CD4-positive, alpha-beta T cell treated with Interleukin-17A for 1 hour (primary cell): ENCODE results near the gene NFE2L2.
"Not testable (repeated sequence)": the region's sequence is repeated elsewhere in the genome, so short reads cannot be mapped to it uniquely, and the experiment has no call there.

Source experiments
- DNase-seq: peaks from one replicate; pipeline ENCODE4 v3.0.0-alpha.2; 2020

Gene NFE2L2

DNA sequence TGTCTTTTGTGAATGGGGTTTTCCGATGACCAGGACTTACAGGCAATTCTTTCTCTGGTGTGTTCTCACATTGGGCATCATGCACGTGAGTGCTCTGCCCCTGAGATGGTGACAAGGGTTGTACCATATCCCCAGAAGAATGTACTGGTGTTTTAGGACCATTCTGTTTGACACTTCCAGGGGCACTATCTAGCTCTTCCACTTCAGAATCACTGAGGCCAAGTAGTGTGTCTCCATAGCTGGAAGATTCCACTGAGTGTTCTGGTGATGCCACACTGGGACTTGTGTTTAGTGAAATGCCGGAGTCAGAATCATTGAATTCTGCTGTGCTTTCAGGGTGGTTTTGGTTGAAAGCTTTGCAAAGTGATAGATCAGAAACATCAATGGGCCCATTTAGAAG is 33.3 kb downstream of the NFE2L2 start:
- DNase-seq = no peak

DNA sequence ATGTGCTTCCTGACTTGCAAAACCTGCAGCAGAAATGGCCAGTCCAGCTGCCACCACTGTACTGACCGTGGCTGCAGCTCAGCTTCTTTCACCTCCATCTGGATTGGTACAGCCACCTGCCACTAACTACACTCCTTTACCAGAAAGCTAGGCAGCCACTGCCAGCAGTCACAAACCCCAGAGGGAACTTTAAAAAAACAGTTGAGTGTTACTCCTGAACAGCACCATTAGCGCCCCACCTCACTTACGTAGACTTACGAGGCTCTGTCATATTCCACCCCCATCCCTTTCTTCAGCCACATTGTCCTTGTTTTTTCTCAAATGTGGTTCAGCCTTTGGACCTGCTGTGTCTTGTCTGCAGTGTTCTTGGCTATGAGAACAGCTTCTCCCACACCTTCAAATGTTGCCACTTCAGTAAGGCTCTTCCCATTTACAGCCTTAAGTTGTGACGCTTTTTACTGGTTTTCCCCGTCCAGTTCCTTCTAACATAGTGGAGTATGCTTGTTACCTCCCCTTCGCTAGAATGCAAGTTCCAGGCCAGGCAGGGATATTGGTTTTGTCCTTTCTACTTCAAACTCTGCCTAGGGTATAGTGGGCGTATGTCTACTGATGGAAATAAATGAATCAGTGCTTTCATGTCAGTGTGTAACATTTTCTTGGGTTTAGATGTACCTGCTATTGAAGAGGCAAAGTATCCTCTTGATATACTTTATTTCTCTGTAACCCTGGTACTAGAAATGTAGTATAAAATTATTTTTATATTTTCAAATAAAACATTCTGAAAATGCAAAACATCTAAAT is 34.9 kb downstream of the NFE2L2 start:
- no peak for DNase-seq

DNA sequence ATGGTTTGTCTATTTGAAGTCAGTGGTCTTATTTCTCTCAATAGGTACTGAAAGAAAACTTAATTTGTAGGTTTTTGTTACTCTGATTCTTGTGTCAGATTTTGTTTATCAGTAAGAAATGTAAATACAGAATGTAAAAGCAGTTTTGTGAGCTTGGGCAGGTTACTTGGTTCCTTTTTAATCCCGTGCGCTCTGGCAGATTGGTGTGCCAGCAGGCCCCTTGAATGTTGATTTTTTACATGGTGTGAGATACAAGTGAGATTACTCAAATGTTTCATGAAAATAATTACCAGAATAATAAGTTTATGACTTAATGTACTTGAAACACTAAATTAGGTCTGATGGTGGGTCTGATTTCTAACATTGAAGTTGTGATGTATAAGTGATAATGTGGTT is 38.6 kb downstream of the NFE2L2 start:
- no peak for DNase-seq

DNA sequence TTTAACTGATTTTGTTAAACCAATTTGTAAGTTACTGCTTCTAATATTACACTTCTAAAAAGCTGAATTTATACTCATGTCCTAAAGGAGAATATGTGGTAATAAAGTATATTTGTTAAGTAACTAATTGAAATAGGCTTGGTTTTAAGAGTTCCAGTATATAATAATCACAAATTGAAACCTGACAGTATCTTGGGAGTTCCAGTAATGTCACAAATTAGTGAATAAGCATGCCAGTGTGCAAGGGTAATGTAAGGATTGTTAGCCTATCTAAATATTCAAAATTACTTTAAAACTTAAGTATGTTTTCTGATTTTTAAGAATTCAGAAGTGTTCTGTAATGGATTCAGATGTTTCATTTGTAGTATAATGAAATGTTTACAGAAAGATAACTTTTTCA is 41.1 kb downstream of the NFE2L2 start:
- DNase-seq = not testable (repeated sequence)

DNA sequence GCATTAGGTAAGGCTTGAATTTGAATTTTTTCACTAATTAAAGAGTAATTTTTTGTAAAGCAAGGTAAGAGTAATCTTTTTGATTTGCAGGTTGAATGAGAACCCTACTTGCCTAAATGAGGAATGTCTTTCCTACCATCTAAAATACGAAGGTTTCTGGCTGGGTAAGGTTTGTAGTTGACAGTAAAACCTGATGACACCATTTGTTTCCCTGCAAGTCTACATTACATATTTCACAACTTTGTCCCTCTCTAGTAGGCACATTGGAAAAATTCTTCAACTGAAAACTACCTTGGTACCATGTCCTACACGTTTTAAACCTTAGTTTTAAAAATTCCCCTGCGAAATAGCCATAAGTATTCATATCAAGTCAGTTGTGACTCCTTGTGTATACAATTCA is 42.6 kb downstream of the NFE2L2 start:
- no peak for DNase-seq

DNA sequence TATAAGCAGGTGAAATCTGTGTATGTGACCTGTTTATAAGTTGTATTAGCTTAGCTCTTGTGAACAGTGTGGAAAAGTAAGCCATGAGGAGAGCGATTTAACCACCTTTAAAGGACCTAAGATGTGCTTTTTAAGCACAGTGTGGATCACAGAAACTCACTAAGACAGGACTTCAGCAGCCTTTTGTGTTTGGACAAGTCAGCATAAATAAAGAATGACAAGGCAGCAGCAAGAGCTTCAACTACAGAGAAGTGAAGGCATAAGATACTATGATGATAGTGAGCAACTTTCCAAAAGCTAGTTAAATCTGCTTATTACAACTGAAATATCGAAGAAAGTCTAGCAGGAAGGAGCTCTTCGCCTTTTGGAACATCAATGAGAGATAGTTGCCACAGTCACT is 43.0 kb downstream of the NFE2L2 start:
- no peak for DNase-seq

DNA sequence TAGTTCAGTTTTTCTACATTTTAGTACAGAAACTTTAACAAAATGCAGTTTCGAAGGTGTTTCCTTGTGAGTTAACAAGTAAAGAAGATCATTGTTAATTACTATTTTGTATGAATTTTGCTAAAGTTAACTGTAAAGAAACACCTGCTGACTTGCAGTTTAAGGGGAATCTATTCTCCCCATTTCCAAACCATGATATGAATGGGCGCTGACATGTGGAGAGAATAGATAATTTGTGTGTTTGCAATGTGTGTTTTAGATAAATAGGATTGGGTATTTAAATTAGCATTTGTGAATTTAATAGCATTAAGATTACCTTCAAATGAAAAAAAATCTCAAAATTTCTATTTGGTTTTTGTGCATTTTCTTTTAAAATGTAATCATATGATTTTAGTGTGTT is 44.7 kb downstream of the NFE2L2 start:
- DNase-seq = not testable (repeated sequence)

DNA sequence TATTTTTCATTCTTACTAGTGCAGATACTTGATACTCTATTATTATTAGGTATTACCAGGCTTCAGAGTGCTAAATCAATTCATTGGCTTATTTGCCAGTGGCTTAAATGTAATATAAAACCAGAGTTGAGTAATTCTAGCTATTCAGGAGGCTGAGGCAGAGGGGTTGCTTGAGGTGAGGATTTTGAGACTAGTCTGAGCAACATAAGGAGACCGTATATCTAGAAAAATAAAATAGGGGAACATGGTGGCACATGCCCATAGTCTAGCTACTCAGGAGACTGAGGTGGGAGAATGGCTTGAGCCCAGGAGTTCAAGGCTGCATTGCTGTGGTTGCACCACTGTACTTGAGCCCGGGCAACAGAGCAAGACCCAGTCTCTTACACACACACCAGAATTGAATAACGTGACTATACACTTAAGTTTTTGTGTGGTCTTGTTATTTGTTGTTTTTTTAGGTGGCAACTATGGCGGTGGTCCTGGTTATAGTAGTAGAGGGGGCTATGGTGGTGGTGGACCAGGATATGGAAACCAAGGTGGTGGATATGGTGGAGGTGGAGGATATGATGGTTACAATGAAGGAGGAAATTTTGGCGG is 47.2 kb downstream of the NFE2L2 start:
- no peak for DNase-seq

DNA sequence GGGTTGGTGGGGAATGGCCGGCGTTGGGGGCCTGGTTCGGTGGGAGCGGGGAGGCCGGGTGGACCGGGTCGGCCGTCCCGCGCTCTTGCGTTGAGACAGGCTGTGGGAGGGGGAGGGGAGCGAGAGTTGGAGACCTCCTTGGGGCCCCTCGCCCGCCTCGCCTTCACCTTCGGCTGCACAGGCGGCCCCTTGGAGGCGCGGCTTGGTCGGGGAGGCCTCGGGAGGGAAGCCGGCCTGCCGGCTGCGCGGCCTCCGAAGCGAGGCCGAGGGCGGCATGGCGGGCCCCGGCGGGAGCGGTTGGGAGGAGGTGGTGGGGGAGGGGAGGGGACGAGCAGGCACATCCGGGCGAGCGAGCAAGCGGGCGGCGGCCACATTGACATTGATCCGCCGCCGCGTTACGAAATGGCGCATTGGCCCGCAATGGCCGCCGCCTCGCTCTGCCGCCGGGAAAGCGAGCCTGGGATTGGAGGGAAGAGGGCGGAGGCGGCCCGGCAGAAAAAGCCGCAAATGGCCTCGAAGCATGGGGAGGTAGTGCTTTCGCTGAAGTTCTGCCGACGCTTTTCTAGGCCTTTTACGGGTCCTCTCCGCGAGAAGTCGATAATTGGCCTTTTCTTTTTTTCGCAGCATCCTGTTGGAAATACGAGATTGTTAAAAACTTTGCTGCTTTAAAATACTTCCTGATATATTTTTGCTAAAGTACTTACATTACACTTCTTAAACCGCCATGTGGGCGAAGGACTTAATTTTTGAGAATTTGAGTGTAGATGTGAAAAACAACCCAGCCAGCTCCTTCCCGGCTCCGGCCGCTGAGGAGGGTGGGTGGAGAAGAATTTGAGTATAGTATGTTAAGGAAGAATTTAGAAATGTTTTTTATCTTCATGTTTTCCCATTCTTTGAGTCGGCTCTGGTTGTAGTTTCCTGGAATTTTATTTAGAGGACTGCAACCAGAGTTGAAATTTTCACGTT is 51.4 kb downstream of the NFE2L2 start:
- peak; percentile 93 for DNase-seq

DNA sequence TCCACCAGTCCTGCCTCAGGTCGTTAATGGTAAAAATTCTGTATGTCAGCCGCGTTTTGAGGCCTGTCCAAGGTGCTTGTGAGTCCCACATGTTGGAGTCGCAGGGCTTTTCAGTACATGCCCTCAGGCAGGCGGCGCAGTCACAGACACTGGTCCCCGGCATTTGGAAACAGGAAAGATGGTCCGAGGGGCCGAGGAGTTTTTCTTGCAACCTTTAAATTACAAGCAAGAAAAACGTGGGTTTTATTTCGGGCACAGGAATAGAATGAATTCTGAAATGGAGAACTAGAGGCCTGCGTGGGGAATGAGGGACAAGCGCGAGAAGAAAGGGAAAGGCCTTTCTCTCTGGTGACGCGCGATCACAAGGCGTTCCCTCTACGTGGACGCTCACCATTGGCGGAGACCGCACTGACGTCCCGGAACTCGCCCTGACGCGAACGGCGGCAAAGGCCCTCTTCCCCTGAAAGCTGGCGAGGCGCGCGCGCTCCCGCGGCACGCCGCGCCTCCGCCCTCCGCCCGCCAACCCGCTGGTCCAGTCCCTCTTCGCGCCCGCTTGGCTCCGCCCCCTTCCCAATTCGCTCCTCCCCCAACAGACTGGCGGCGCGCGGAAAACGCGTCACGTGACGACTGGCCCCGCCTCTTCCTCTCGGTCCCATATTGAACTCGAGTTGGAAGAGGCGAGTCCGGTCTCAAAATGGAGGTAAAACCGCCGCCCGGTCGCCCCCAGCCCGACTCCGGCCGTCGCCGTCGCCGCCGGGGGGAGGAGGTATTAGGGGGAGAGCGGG is 52.2 kb downstream of the NFE2L2 start, which contains the start of gene HNRNPA3:
TSS of gene HNRNPA3 (plus strand) at position 689 of the 785 bp plus-strand sequence. CDS start at position 695, 6 bp downstream.
- peak; percentile 100 for DNase-seq

DNA sequence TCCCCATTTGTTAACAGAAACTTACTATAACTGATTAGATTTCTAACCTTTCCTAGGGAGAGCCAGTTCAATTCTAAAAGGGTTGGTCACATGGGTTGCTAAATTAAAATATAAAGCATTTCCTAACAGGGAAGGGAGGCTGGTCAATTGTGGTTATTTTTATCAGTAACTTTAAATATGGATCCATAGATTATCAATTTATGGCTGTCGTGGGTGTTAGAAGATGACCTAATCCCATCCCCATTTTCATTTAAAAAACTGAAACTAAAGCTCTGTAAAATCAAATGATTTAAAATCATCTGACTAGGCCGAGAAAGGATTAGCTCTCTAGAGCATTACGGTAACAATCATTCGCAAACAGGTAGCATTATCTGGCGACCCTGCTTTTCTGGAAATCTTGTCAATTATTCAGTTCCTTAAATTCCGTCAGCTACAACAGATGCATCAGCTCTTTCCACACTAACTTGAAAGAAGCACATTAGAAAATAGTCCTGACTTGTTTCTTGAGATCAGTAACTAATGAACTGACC is 52.9 kb downstream of the NFE2L2 start:
- no peak for DNase-seq

DNA sequence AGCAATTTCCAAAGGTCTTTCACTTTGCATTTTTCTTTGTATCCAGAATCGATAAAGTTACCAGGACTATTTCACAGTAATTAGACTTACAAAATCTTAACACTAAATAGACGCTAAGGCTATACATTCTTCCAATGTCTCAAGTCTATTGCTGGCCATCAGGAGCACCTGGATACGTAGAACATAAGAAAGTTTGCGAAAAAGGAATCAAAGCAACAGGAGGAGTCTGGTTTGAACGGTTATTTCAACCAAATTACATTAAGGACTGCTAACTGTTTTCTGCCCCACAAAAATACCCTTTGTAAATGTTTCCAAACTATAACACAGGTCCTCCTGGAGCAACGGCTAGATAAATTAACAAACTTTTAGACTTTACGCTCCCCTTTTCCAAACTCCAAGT is 53.4 kb downstream of the NFE2L2 start:
- no peak for DNase-seq

DNA sequence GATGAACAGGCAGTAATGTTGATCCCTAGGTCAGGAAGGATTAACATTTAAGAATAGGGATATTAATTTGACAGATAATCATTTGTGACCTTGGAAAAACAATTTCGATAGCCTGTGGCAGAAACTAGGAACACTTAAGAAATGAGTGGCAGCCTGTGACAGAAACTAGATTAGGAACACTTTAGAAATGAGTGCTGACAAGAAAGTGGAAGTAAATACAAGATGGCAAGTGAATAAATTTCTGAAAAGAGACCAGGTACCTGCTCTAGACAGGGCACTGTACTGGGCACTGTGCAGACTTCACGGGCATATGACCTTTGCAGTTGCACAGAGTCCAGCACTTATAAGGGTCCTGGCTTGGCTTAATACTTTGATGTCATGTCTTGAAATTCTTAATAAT is 57.4 kb downstream of the NFE2L2 start:
- no peak for DNase-seq

DNA sequence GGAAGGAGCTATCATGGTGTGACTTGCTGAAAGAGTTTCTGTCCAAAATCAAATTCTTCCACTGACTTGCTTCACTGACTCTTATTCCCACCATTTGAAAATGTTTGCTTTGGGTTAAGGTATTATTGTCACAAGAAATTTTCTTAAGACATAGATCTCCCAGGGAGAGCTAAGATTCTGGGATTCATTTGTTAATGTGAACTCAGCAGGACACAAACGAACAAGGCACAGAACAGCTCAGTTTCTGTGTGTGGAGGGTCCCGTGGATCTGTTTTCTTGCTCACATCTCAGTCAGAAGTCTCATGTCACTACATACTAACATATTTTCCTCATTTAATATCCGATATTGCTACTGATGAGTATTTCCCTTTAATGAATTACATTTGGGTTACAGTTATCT is 60.1 kb downstream of the NFE2L2 start:
- no peak for DNase-seq

DNA sequence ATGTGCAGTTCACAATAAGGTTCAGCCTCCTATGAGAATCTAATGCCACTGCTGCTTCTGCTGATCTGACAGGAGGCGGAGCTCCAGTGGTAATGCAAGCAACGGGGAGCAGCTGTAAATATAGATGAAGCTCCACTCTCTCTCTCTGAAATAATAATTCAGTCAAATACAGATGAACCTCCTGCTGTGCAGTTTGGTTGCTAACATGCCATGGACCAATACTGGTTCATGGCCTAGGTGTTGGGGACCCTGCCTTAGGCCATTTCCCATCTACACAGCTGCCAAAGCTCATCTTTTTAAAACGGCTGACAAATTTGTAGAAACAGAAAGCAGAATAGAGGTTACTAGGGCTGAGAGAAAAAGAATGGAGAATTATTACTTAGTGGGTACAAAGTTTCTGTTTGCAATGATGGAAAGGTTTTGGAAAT is 62.6 kb downstream of the NFE2L2 start:
- DNase-seq = no peak

DNA sequence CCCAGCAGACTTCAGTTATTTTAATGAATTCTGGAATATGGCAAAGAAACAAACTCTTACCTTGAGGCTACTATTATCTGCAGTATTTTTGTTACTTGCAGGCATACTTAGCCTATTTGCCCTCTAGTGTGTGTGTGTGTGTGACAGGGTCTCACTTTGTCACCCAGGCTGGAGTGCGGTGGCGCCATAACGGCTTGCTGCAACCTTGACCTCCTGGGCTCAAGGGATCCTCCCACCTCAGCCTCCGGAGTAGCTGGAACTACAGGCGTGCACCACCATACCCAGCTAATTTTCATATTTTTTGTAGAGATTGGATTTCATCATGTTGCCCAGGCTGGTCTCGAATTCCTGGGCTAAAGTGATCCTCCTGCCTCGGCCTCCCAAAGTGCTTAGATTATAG is 64.1 kb downstream of the NFE2L2 start:
- DNase-seq = not testable (repeated sequence)

DNA sequence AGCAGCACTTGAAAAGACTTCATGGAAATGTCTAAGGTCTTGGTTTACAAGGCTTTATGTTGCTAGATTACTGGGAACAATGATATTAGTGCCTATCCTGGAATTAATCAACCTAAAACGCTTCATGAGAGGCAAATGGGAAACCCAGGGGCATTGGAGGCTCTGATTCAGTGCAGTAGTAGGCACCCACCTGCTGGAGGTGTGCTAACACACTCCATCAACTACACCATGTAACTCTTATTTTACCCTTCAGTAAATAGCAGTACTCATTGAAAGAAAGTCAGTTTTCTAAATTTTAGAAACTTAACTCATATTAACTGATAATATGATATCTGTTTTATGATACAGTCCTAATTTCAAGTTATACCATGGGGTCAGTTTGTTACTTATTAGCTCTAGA is 69.3 kb downstream of the NFE2L2 start:
- no peak for DNase-seq

DNA sequence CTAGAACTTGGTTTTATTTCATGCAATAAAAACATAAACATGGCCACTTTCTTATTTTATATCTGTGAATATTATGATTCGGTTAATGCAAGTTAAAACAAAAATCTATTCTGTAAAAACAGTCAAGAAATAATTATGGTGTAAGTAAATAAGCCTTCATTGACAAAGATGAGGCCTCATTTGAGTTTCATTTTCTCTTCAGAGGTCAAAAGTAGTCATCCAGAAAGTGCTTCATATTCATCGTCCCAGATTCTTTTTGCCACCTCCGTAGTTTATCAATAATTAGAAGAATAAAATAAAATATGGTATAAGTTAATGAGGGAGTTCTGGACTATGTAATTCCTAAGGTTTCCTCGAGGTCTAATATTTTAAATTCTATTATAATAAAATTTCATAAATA is 71.3 kb downstream of the NFE2L2 start:
- DNase-seq = no peak

DNA sequence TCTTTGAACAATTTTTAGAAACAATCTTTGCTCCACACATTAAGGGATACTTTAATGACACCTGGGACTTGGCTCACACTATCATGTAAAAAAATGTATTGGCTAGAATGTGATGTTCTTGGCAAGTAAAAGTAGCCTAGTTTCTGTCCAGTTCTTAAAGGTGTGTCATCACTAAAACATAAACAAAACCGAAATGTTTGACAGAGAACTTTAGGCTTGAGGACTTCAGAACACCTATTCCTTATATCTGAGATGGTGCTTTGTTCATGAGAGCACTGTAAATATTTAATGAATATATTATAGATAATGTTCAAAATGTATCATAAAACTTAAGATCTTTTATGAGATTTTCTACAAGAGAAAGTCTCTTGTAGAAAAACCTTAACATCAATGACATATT is 71.7 kb downstream of the NFE2L2 start:
- no peak for DNase-seq

DNA sequence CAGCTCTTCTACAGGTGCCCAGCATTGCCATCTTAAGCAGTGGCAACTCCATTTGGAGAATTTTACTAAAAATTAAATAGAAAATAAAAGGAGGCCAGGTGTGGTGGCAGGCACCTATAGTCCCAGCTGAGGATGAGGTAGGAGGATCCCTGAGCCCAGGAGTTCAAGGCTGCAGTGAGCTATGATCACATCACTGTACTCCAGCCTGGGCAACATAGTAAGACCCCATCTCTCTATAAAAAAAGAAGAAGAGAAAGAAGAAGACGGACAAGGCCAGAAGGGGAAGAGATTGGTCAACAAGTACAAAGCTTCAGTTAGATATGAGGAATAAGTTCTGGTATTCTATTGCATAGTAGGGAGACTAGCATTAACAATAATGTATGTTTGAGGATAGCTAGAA is 73.6 kb downstream of the NFE2L2 start:
- DNase-seq = no peak

DNA sequence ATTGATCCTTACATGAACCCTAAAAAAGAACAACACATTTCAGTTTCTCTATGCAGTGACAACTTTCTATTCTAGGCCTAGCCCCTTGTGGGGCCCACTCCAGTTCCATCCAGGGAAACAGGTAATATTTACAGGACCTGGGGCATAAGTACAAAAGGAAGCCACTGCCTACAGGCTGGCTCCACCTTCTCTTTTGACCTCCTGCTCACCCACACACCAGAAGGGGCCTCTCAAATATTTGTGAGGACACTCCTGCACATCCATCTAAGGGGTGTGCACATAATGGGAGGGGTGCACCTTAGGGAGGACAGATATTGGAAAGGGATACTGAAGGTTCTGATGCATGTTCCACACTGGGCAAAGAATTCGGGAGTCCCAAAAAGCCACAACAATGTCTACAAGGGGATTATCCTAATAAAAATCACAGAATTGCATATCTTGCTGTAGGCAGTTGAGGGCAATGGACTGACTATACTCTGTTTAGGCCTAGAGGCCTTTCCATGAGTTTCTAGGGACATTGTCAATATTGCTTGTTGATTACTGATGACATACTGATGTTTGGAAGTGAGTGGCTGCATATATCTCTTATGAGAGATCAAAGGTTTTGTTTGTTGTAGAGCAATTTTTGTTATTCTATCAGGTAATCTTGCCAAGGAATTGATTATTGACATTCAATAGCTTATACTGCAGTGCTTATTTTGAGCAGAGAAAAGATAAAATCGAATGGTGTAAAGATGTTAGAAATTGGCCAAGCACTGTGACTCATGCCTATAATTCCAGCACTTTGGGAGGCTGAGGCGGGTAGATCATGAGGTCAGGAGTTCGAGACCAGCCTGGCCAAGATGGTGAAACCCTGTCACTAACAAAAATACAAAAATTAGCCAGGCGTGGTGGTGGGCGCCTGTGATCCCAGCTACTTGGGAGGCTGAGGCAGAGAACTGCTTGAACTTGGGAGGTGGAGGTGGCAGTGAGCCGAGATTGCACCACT is 75.8 kb downstream of the NFE2L2 start:
- DNase-seq = no peak
